Sigmoid colon (tissue), 7 donors: ENCODE measurements around the gene PRTN3. TPM values are rescaled to one million over a fixed set of nuclear protein-coding genes. Genes with fewer than 3 reads are reported as not detected.
A peak's percentile ranks its signal among the peaks of the same experiment; 100 is the strongest.

ENCODE experiments used
- DNase-seq: peaks from one replicate; pipeline ENCODE4 v3.0.0-alpha.2; 2019
- H3K27ac ChIP-seq, 4 donors: fragments of 200-600 bp; sonication (generic); one replicate each; pipeline ENCODE4 v1.5.1; 2016 to 2019; ENCODE audit warnings: mild to moderate bottlenecking in 1 of 4
- H3K27me3 ChIP-seq, 3 donors: fragments of 200-600 bp; sonication (generic); one replicate each; pipeline ENCODE4 v1.5.1; 2019; ENCODE audit warnings: mild to moderate bottlenecking in 1 of 3
- H3K36me3 ChIP-seq, 4 donors: fragments of 200-600 bp; sonication (generic); one replicate each; pipeline ENCODE4 v1.5.1; 2016 to 2019
- H3K4me1 ChIP-seq, 4 donors: fragments of 200-600 bp; sonication (generic); one replicate each; pipeline ENCODE4 v1.5.1; 2017 to 2019
- H3K4me3 ChIP-seq, 4 donors: fragments of 200-600 bp; sonication (generic); one replicate each; pipeline ENCODE4 v1.5.1; 2017 to 2019; ENCODE audit warnings: mild to moderate bottlenecking in 2 of 4, moderate library complexity in 1 of 4
- H3K9me3 ChIP-seq, 4 donors: fragments of 200-600 bp in 3 of 4; sonication (generic) in 3 of 4; one replicate each; pipeline versions ENCODE4 v1.5.1 to v1.6.1; 2013 to 2019
- EP300 ChIP-seq, 4 donors: sonication (generic); formaldehyde crosslinking; IDR thresholded peaks; one replicate each; pipeline ENCODE4 v1.6.1; 2017; ENCODE audit warnings: antibody characterized with exemption in 4 of 4
- POLR2A ChIP-seq, 2 donors: fragments of 450-650 bp; IDR thresholded peaks; one replicate each; pipeline ENCODE4 v1.6.1; 2016; ENCODE audit warnings: antibody characterized with exemption in 2 of 2, mild to moderate bottlenecking in 2 of 2, moderate library complexity in 2 of 2
- POLR2AphosphoS5 ChIP-seq, 4 donors: sonication (generic); formaldehyde crosslinking; IDR thresholded peaks; one replicate each; pipeline ENCODE4 v1.6.1; 2017; ENCODE audit warnings: antibody characterized with exemption in 4 of 4
- WGBS, 2 donors: extraction: QIAGEN DNeasy Blood & Tissue Kit; methylation state at CpG; one replicate each; pipeline ENCODE4 v1.1.7; 2013; 5-methylcytosine and 5-hydroxymethylcytosine counted together
- intact Hi-C: fragments of 100-400 bp; cut with DNase I; formaldehyde crosslinking; loops from one replicate; pipeline ENCODE4 v1.15.1; 2023
- polyA plus RNA-seq, 3 donors: library from polyadenylated mRNA; stranded (reverse); fragments of 200-250 nt; gene quantifications; one replicate each; pipeline ENCODE4 v1.2.3, GENCODE V29; 2013
- total RNA-seq, 4 donors: library from RNA; depleted of rRNA; stranded (reverse); fragments of >200 nt; gene quantifications; one replicate each; pipeline ENCODE4 v1.1.0, GENCODE V29; 2016
- TF ChIP-seq, protein P1 (sequence below), 4 experiments: fragments of 450-650 bp in 3 of 4; fragments of 200-600 bp in 1 of 4; IDR thresholded peaks; one replicate each; pipeline ENCODE4 v1.5.1; 2016 to 2019; ENCODE audit warnings: antibody characterized with exemption in 4 of 4, mild to moderate bottlenecking in 3 of 4, moderate library complexity in 2 of 4
- donor health status: healthy with polysubstance abuse.
- donor health status: Bipolar disorder and iron deficiency.
- donor health status: healthy.

PRTN3 gene
- total and polyA plus RNA-seq, 7 donors: not detected

GRCh38 chr19:867855-868457 lies 27.2 kb downstream of the PRTN3 start:
- 92 to 95% methylated on average over 39 of the region's 39 CpGs for WGBS, 2 donors
- Histone ChIP-seq H3K27ac (peak overlapping the region in 3 of 4 donors; percentile 84 to 87 (median 85)), H3K9me3 (no peaks in the 10 kb centered on the region), H3K4me1 (peaks cover 0 to 55% (median 47%) of the 10 kb centered on the region in 4 donors), H3K27me3 (peaks cover 0 to 2% (median 0%) of the 10 kb centered on the region in 3 donors), H3K36me3 (peaks cover 5 to 36% (median 9%) of the 10 kb centered on the region in 4 donors), H3K4me3 (no peak overlapping the region)
- intact Hi-C loops: no loop called here
- TF ChIP-seq POLR2AphosphoS5 (IDR thresholded peaks at IDR 0.05) (peak in 1 of 4 donors; percentile 1), EP300 (IDR thresholded peaks at IDR 0.05) (no peak)
- DNase-seq: no peak

DNA sequence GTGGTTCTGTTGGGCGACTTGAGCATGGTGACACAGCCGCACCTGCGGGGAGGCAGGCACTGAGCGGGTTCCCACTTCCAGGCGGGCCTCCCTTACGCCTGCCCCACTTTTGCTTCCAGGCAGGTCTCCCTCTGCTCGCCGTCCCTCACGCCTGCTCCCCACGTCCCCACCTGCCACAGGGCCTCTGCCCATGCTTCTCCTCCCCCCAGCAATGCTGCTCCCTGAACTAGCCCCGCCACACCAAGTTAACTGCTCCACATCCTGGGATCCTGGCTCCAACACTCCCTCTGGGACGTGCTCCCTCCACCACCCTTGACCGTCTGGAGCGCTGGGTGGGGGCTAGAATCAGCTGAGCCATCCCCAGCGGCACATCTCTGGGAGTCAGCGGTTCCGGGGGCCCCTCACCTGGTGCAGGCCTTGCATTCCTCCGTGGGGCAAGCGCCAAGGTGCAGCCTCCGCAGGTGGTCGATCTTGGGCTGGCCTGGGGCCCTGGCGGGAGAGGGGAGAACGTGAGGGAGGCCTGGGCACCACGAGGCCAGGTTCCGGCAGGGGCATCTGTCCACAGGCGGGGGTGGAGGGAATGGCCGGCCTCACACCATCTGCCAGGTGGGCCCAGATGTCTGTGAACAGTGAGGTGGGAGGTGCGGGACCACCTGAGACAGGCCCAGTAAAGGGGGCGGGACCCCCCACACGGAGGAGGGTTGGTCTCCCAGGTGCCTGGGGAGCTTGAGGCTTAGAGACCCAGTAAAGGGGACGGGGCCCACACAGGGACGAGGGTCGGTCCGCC lies 27.9 kb downstream of the PRTN3 start:
- intact Hi-C loops: no loop called here
- Histone ChIP-seq H3K4me1 (peaks cover 0 to 48% (median 43%) of the 10 kb centered on the region in 4 donors), H3K4me3 (no peak overlapping the region), H3K27ac (peak overlapping the region; percentile 78 to 87 (median 84)), H3K9me3 (no peaks in the 10 kb centered on the region), H3K36me3 (peaks cover 6 to 40% (median 10%) of the 10 kb centered on the region in 4 donors), H3K27me3 (no peaks in the 10 kb centered on the region)
- no peak for DNase-seq
- WGBS, 2 donors: 92 to 93% methylated on average over 34 of the region's 34 CpGs
- no peak for TF ChIP-seq POLR2A (IDR thresholded peaks at IDR 0.05)
- TF ChIP-seq, protein P1, sequence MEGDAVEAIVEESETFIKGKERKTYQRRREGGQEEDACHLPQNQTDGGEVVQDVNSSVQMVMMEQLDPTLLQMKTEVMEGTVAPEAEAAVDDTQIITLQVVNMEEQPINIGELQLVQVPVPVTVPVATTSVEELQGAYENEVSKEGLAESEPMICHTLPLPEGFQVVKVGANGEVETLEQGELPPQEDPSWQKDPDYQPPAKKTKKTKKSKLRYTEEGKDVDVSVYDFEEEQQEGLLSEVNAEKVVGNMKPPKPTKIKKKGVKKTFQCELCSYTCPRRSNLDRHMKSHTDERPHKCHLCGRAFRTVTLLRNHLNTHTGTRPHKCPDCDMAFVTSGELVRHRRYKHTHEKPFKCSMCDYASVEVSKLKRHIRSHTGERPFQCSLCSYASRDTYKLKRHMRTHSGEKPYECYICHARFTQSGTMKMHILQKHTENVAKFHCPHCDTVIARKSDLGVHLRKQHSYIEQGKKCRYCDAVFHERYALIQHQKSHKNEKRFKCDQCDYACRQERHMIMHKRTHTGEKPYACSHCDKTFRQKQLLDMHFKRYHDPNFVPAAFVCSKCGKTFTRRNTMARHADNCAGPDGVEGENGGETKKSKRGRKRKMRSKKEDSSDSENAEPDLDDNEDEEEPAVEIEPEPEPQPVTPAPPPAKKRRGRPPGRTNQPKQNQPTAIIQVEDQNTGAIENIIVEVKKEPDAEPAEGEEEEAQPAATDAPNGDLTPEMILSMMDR (IDR thresholded peaks at IDR 0.05): no peak
- no peak for TF ChIP-seq POLR2AphosphoS5 (IDR thresholded peaks at IDR 0.05)
- no peak for TF ChIP-seq EP300 (IDR thresholded peaks at IDR 0.05)

GRCh38 chr19:869245-870177 lies 28.7 kb downstream of the PRTN3 start:
- peak; percentile 96 for DNase-seq
- no peaks in the 10 kb centered on the region for H3K27me3 ChIP-seq
- H3K36me3 ChIP-seq: peaks cover 9 to 49% (median 12%) of the 10 kb centered on the region in 4 donors
- no peak for TF ChIP-seq POLR2A (IDR thresholded peaks at IDR 0.05)
- TF ChIP-seq POLR2AphosphoS5 (IDR thresholded peaks at IDR 0.05): peak in 3 of 4 donors; percentile 28 to 76 (median 30)
- TF ChIP-seq EP300 (IDR thresholded peaks at IDR 0.05): peak in 1 of 4 donors; percentile 57
- WGBS, 2 donors: 76% methylated on average over 29 of the region's 29 CpGs
- intact Hi-C loops: no loop called here
- no peak overlapping the region for H3K4me3 ChIP-seq
- H3K9me3 ChIP-seq: no peaks in the 10 kb centered on the region
- peak overlapping the region; percentile 78 to 87 (median 84) for H3K27ac ChIP-seq
- H3K4me1 ChIP-seq: peaks cover 0 to 43% (median 41%) of the 10 kb centered on the region in 4 donors

- 90 to 93% methylated on average over 8 of the region's 8 CpGs for WGBS, 2 donors
- intact Hi-C loops: no loop called here
- DNase-seq: no peak
- TF ChIP-seq, protein P1 (IDR thresholded peaks at IDR 0.05): no peak
- TF ChIP-seq POLR2AphosphoS5 (IDR thresholded peaks at IDR 0.05) (no peak), EP300 (IDR thresholded peaks at IDR 0.05) (no peak), POLR2A (IDR thresholded peaks at IDR 0.05) (no peak)
- Histone ChIP-seq H3K27me3 (no peaks in the 10 kb centered on the region), H3K9me3 (no peaks in the 10 kb centered on the region), H3K4me3 (no peak overlapping the region), H3K4me1 (peaks cover 0 to 43% (median 41%) of the 10 kb centered on the region in 4 donors), H3K27ac (peak overlapping the region; percentile 78 to 87 (median 84)), H3K36me3 (peaks cover 9 to 57% (median 13%) of the 10 kb centered on the region in 4 donors)
These were observed 29.5 kb downstream of the PRTN3 start for GRCh38 chr19:870314-870713.

DNA sequence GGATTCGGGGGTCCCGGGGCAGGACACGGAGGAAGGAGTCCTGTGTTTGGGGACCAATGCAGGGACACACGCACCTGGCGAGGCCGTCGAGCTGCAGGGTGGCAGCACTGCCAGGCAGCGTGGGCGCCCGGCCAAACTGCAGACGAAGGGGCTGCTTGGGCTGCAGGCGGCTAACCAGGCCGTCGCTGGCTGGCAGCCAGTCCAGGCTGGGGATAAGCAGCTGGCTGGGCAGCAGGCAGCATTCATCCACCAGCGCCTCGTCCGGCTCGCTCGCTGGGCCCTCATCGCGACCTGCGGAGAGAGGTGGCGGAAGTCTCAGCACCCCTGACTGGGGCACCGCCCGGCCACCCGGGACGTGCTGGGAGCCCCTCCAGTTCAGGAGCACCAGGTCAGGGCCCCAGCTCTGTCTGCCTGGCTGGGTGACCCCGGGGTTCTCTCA lies 30.2 kb downstream of the PRTN3 start:
- Histone ChIP-seq H3K4me1 (peaks cover 0 to 43% (median 41%) of the 10 kb centered on the region in 4 donors), H3K9me3 (no peaks in the 10 kb centered on the region), H3K36me3 (peaks cover 13 to 64% (median 17%) of the 10 kb centered on the region in 4 donors), H3K4me3 (no peak overlapping the region), H3K27me3 (no peaks in the 10 kb centered on the region), H3K27ac (peak overlapping the region in 3 of 4 donors; percentile 84 to 87 (median 85))
- 89 to 91% methylated on average over 28 of the region's 28 CpGs for WGBS, 2 donors
- intact Hi-C loops: no loop called here
- TF ChIP-seq POLR2A (IDR thresholded peaks at IDR 0.05) (no peak), POLR2AphosphoS5 (IDR thresholded peaks at IDR 0.05) (peak in 2 of 4 donors; percentile 55 to 66)
- peak; percentile 87 for DNase-seq
